OCI-LY1 (cell line): Measurements from ENCODE around the gene AADACL2.

Experiments used
- H2AFZ ChIP-seq: fragments of 200-600 bp; sonication (generic), shearing (Covaris generic); 2 replicates; pipeline ENCODE4 v1.6.0; 2014; ENCODE audit warnings: antibody characterized with exemption, mild to moderate bottlenecking, low read length
- H3F3A ChIP-seq: fragments of 200-600 bp; sonication (generic), shearing (Covaris generic); 2 replicates; pipeline ENCODE4 v1.6.0; 2014; ENCODE audit warnings: mild to moderate bottlenecking, antibody characterized with exemption, low read length, moderate library complexity; ENCODE audit not compliant: insufficient read depth
- H3K27ac ChIP-seq: fragments of 200-600 bp; sonication (generic); 2 replicates; pipeline ENCODE4 v1.5.1; 2014; ENCODE audit warnings: low read length, mixed run types, mild to moderate bottlenecking, low read depth; ENCODE audit not compliant: poor library complexity, severe bottlenecking
- H3K27me3 ChIP-seq: fragments of 200-600 bp; sonication (generic); 2 replicates; pipeline ENCODE4 v1.6.0; 2014; ENCODE audit warnings: antibody characterized with exemption, mild to moderate bottlenecking, low read length, moderate library complexity; ENCODE audit not compliant: insufficient read depth
- H3K36me3 ChIP-seq: fragments of 200-600 bp; sonication (generic); 2 replicates; pipeline ENCODE4 v1.6.1; 2014; ENCODE audit warnings: mild to moderate bottlenecking, antibody characterized with exemption, low read length, moderate library complexity, mixed read lengths; ENCODE audit not compliant: insufficient read depth
- H3K4me1 ChIP-seq: fragments of 200-600 bp; sonication (generic); 2 replicates; pipeline ENCODE4 v1.5.1; 2014; ENCODE audit warnings: mild to moderate bottlenecking, low read length, moderate library complexity; ENCODE audit not compliant: insufficient read depth, severe bottlenecking
- H3K4me2 ChIP-seq: fragments of 200-600 bp; sonication (generic), shearing (Covaris generic); 2 replicates; pipeline ENCODE4 v1.6.1; 2014; ENCODE audit warnings: low read length
- H3K4me3 ChIP-seq: fragments of 200-600 bp; sonication (generic); 2 replicates; pipeline ENCODE4 v1.5.1; 2014; ENCODE audit warnings: low read length, low read depth, mild to moderate bottlenecking, mixed read lengths; ENCODE audit not compliant: poor library complexity, severe bottlenecking
- H3K79me2 ChIP-seq: fragments of 200-600 bp; shearing (Covaris generic); 2 replicates; pipeline ENCODE4 v1.6.1; 2016; ENCODE audit warnings: mixed run types, low read length, mixed read lengths; ENCODE audit not compliant: insufficient read depth
- H3K9ac ChIP-seq: fragments of 200-600 bp; sonication (generic), shearing (Covaris generic); 2 replicates; pipeline ENCODE4 v1.6.1; 2014; ENCODE audit warnings: mild to moderate bottlenecking, low read length, mixed read lengths
- H3K9me2 ChIP-seq: fragments of 200-600 bp; sonication (generic), shearing (Covaris generic); 2 replicates; pipeline ENCODE4 v1.6.1; 2014; ENCODE audit warnings: low read depth, mild to moderate bottlenecking, low read length, mixed read lengths
- H3K9me3 ChIP-seq: fragments of 200-600 bp; shearing (Covaris generic); 2 replicates; pipeline ENCODE4 v1.6.1; 2014; ENCODE audit warnings: low read length, mixed read lengths
- H4K20me1 ChIP-seq: fragments of 200-600 bp; sonication (generic), shearing (Covaris generic); 2 replicates; pipeline ENCODE4 v1.6.0; 2016; ENCODE audit warnings: mild to moderate bottlenecking, low read length; ENCODE audit not compliant: insufficient read depth
- EZH2 ChIP-seq: fragments of 200-600 bp; sonication (generic), shearing (Covaris generic); IDR thresholded peaks from 2 replicates; pipeline ENCODE4 v1.8.0; 2017; ENCODE audit warnings: borderline replicate concordance, mixed run types, mild to moderate bottlenecking, antibody characterized with exemption, low read length, moderate library complexity, mixed read lengths
- TF ChIP-seq, protein P1 (sequence below): fragments of 200-600 bp; sonication (generic), shearing (Covaris generic); IDR thresholded peaks from 2 replicates; pipeline ENCODE4 v1.5.1; 2017; ENCODE audit warnings: mild to moderate bottlenecking, antibody characterized with exemption, low read length, moderate library complexity, mixed read lengths

Gene AADACL2

DNA sequence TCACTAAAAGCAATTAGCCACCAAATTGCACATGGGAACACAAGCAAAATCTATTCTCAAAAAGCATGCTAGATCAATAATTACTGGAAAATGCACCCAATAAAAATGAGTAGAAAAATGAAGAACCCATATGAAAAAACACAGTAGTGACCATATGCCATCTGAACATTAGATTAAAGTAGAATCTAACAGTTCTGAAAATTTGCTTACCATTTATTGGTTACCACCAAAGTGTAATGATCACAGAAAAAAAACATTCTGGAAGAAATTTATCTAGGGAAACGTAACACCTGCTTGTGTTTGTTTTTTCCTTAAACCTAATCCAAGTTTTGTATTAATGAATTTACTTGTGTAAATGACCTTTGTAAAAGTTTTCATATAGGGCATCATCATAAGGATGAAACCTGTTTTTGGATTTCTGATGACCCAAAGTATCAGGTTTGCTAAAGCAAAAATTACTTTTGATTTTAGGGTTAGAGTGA is 42.6 kb downstream of the AADACL2 start:
- TF ChIP-seq, protein P1, sequence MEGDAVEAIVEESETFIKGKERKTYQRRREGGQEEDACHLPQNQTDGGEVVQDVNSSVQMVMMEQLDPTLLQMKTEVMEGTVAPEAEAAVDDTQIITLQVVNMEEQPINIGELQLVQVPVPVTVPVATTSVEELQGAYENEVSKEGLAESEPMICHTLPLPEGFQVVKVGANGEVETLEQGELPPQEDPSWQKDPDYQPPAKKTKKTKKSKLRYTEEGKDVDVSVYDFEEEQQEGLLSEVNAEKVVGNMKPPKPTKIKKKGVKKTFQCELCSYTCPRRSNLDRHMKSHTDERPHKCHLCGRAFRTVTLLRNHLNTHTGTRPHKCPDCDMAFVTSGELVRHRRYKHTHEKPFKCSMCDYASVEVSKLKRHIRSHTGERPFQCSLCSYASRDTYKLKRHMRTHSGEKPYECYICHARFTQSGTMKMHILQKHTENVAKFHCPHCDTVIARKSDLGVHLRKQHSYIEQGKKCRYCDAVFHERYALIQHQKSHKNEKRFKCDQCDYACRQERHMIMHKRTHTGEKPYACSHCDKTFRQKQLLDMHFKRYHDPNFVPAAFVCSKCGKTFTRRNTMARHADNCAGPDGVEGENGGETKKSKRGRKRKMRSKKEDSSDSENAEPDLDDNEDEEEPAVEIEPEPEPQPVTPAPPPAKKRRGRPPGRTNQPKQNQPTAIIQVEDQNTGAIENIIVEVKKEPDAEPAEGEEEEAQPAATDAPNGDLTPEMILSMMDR: no peak
- TF ChIP-seq EZH2: no peak
- H3K27me3 ChIP-seq: no peaks in the 10 kb centered on the region
- no peak overlapping the region for H3K9ac ChIP-seq
- no peaks in the 10 kb centered on the region; the same call in 1 of the 2 replicates for H3K9me2 ChIP-seq
- no peak overlapping the region for H3K27ac ChIP-seq
- no peak overlapping the region for H2AFZ ChIP-seq
- no peak overlapping the region for H3K4me3 ChIP-seq
- H3F3A ChIP-seq: no peaks in the 10 kb centered on the region
- no peaks in the 10 kb centered on the region for H4K20me1 ChIP-seq
- H3K36me3 ChIP-seq: no peaks in the 10 kb centered on the region
- H3K79me2 ChIP-seq: no peaks in the 10 kb centered on the region
- no peaks in the 10 kb centered on the region for H3K4me1 ChIP-seq
- no peak overlapping the region for H3K4me2 ChIP-seq
- H3K9me3 ChIP-seq: no peaks in the 10 kb centered on the region

DNA sequence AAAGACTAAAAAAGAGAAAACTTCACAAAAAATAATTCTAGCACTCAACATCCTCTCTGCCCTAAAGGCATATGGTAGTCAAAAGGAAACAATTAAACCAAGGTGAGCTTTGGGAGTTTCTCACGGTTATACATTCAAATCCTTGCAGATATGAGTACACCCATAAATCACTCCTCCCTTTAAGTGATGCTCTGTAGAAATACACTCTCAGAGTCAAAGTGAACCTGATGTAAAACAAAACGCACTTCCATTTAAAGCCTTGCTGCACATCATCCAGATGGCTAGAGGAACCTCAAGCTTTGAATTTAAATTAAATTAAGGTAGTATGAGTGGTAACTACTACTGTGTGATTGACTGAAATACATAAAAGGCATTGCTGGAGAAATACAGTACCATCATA is 44.2 kb downstream of the AADACL2 start:
- Histone ChIP-seq H3K27me3 (no peaks in the 10 kb centered on the region), H3K36me3 (no peaks in the 10 kb centered on the region), H2AFZ (no peak overlapping the region), H3K79me2 (no peaks in the 10 kb centered on the region), H3K9ac (no peak overlapping the region), H3K9me2 (no peaks in the 10 kb centered on the region; the same call in 1 of the 2 replicates), H3K9me3 (no peaks in the 10 kb centered on the region), H3K27ac (no peak overlapping the region), H4K20me1 (no peaks in the 10 kb centered on the region), H3K4me2 (no peak overlapping the region), H3K4me1 (no peaks in the 10 kb centered on the region), H3F3A (no peaks in the 10 kb centered on the region), H3K4me3 (no peak overlapping the region)
- TF ChIP-seq EZH2: no peak
- TF ChIP-seq, protein P1: no peak

DNA sequence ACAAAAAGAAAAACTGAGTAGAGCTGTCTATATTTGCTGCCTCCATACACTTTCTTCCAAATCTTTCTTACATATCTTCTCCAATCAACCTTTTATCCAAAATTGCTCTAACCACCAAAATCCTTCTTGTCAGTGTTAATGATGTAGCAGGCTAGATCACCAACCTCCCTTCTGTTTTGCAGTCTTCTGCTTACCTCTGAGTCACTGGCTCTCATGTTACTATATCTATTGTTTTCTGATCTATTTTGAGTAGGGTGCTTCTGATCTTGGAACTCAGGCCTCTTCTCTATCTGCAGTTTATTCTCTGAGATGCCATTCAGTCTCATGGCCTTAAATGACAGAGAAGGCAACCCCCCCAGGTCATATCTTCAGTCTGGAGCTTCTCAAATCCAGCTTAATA is 53.9 kb downstream of the AADACL2 start:
- no peak overlapping the region for H3K4me3 ChIP-seq
- H3K4me1 ChIP-seq: no peaks in the 10 kb centered on the region
- no peaks in the 10 kb centered on the region for H4K20me1 ChIP-seq
- H2AFZ ChIP-seq: no peak overlapping the region
- H3K9me3 ChIP-seq: no peaks in the 10 kb centered on the region
- H3K27me3 ChIP-seq: no peaks in the 10 kb centered on the region
- no peaks in the 10 kb centered on the region for H3F3A ChIP-seq
- H3K27ac ChIP-seq: no peak overlapping the region
- H3K9me2 ChIP-seq: no peaks in the 10 kb centered on the region; the same call in 1 of the 2 replicates
- H3K9ac ChIP-seq: no peak overlapping the region
- no peaks in the 10 kb centered on the region for H3K36me3 ChIP-seq
- H3K79me2 ChIP-seq: no peaks in the 10 kb centered on the region
- H3K4me2 ChIP-seq: no peak overlapping the region
- no peak for TF ChIP-seq EZH2
- TF ChIP-seq, protein P1: no peak
